ENCODE data around the gene FZD1.
A peak's percentile ranks its signal among the peaks of the same experiment; 100 is the strongest.

Gene FZD1

GRCh38 chr7:91264924-91265681 lies 870 bp downstream of the FZD1 start:
- DNase-seq (ENCODE audit: low spot score), result peak; percentile 50

GRCh38 chr7:91265693-91266066 lies 1.4 kb downstream of the FZD1 start:
- DNase-seq (ENCODE audit: low spot score), result no peak

- DNase-seq (ENCODE audit: low spot score), result no peak
These were observed 1.9 kb downstream of the FZD1 start for GRCh38 chr7:91266067-91266688.

- DNase-seq (ENCODE audit: low spot score), result no peak
These were observed 2.5 kb downstream of the FZD1 start for GRCh38 chr7:91266689-91267090.

- DNase-seq (ENCODE audit: low spot score), result no peak
These were observed 3.1 kb downstream of the FZD1 start for GRCh38 chr7:91267171-91267955.

- DNase-seq (ENCODE audit: low spot score), result no peak
These were observed 6.1 kb downstream of the FZD1 start for GRCh38 chr7:91270372-91270771.

- no peak for DNase-seq (ENCODE audit: low spot score)
These were observed 12.7 kb downstream of the FZD1 start for GRCh38 chr7:91276909-91277308.

- DNase-seq (ENCODE audit: low spot score), result no peak
These were observed 16.0 kb downstream of the FZD1 start for GRCh38 chr7:91280185-91280584.

- no peak for DNase-seq (ENCODE audit: low spot score)
These were observed 16.4 kb downstream of the FZD1 start for GRCh38 chr7:91280604-91281003.

GRCh38 chr7:91285696-91286355 lies 21.6 kb downstream of the FZD1 start:
- DNase-seq (ENCODE audit: low spot score), result no peak

GRCh38 chr7:91286432-91286831 lies 22.2 kb downstream of the FZD1 start:
- no peak for DNase-seq (ENCODE audit: low spot score)

GRCh38 chr7:91287371-91288084 lies 23.3 kb downstream of the FZD1 start:
- no peak for DNase-seq (ENCODE audit: low spot score)

GRCh38 chr7:91288208-91288824 lies 24.1 kb downstream of the FZD1 start:
- DNase-seq (ENCODE audit: low spot score), result no peak

- no peak for DNase-seq (ENCODE audit: low spot score)
These were observed 25.5 kb downstream of the FZD1 start for GRCh38 chr7:91289633-91290254.

GRCh38 chr7:91291302-91291701 lies 27.1 kb downstream of the FZD1 start:
- no peak for DNase-seq (ENCODE audit: low spot score)

GRCh38 chr7:91291902-91292301 lies 27.7 kb downstream of the FZD1 start:
- no peak for DNase-seq (ENCODE audit: low spot score)

- no peak for DNase-seq (ENCODE audit: low spot score)
These were observed 28.3 kb downstream of the FZD1 start for GRCh38 chr7:91292506-91292905.

GRCh38 chr7:91293136-91293535 lies 28.9 kb downstream of the FZD1 start:
- DNase-seq (ENCODE audit: low spot score), result no peak

GRCh38 chr7:91293840-91294239 lies 29.6 kb downstream of the FZD1 start:
- DNase-seq (ENCODE audit: low spot score), result no peak

- no peak for DNase-seq (ENCODE audit: low spot score)
These were observed 30.5 kb downstream of the FZD1 start for GRCh38 chr7:91294639-91295220.

- no peak for DNase-seq (ENCODE audit: low spot score)
These were observed 31.3 kb downstream of the FZD1 start for GRCh38 chr7:91295576-91295975.
